Measurements from ENCODE around the gene NFX1.

The NFX1 gene

DNA sequence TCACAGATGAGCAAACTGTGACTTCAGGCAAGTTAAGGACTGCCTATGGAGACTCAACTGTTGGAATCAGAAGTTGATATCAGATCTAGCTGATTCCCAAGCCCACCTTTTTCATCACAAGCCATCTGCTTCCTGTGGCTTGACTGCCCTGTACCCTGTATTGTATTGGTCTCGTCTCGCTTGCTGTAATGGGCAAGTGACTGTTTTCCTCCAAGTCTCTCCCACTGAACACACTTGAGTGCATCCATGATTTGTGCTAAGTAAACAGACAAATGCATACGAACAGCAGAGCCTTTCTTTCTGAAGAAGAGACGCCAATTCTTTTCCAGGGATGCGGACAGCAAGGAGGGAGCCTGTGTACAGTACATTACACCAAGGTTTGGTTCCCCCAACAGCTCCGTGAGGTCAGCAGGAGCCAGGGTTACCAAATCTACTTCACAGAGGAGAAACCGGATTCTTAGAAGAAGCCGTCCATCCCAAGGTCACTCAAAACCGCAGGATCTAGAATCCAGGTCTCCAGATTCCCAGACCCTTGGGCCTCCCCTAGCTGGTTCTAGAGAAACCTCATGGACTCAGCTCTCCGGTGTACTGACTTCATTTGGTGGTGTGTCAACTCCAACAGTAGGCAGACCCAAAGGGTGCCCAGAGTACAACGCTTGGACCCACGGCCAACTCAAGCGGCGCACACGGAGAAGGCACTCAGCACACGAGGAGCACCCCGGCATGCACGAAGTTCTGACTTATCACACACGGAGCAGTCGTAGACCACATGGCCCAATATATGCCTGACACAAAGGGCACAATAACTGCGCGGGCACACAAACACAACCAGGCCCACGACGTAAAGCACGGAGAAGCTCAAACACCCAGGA is 26.9 kb upstream of the NFX1 start:
- no CpG with 5 or more reads among the region's 25 CpGs for WGBS (ENCODE audit: extremely low coverage, insufficient coverage, low lambda C conversion rate)

DNA sequence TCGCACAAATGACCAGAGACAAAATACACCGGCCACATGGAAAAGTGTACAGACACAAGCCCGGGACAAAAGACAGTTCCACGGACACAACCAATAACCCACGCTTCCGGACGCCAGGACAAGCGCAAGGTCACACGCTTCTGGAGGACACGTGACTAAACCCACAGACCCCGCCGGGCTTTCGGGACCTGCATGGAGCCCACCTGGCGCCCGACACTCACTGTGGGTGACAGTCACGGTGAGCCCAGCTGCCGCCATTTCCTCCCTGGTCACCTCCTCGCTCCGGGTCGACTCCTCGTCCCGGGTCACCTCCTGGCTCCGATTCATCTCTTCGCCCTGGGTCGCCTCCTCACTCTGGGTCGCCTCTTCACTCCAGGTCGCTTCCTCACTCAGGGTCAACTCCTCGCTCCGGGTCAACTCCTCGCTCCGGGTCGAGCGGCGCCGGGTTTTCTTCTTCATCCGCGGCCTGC is 26.3 kb upstream of the NFX1 start:
- Histone ChIP-seq H3K79me1 (ENCODE audit: low read length) (peaks cover 17% of the 10 kb centered on the region), H2AK5ac (ENCODE audit: low read length) (no peak overlapping the region), H3K56ac (ENCODE audit: low read length) (peak overlapping the region; percentile 98), H3K27ac (ENCODE audit: low read depth, low read length) (peak overlapping the region; percentile 43), H3K4me2 (ENCODE audit: low read length) (peak overlapping the region; percentile 97), H3K18ac (ENCODE audit: low read length) (peak overlapping the region; percentile 20), H3K4ac (ENCODE audit: low read depth, low read length) (peak overlapping the region; percentile 17), H3K79me2 (ENCODE audit: control insufficient read depth, insufficient read depth, low read length) (peaks cover 23% of the 10 kb centered on the region), H4K5ac (ENCODE audit: low read length) (no peak overlapping the region), H4K8ac (ENCODE audit: low read depth, low read length) (no peak overlapping the region), H3K4me3 (ENCODE audit: low read length) (peak overlapping the region; percentile 98), H2BK5ac (ENCODE audit: low read length) (no peak overlapping the region), H3K9ac (ENCODE audit: low read length) (peak overlapping the region; percentile 97), H3K23ac (ENCODE audit: low read length) (peak overlapping the region; percentile 95), H2BK120ac (ENCODE audit: low read depth, low read length) (no peak overlapping the region), H3K27me3 (ENCODE audit: insufficient read depth, low read length, poor library complexity) (no peaks in the 10 kb centered on the region), H3K4me1 (ENCODE audit: control insufficient read depth, low read depth, low read length) (peaks cover 6% of the 10 kb centered on the region), H2BK15ac (replicated peaks; ENCODE audit: low read depth) (no peak overlapping the region), H3K36me3 (ENCODE audit: control insufficient read depth, insufficient read depth, low read length) (peaks cover 4% of the 10 kb centered on the region)
- DNase-seq = no peak
- no CpG with 5 or more reads among the region's 37 CpGs for WGBS (ENCODE audit: extremely low coverage, insufficient coverage, low lambda C conversion rate)

More for the DNA sequence above, 26.9 kb upstream of the NFX1 start:
- H2BK5ac ChIP-seq (ENCODE audit: low read length) = no peak overlapping the region
- H3K4me3 ChIP-seq (ENCODE audit: low read length) = peak overlapping the region; percentile 98
- no peak overlapping the region for H2BK15ac ChIP-seq (replicated peaks; ENCODE audit: low read depth)
- peak overlapping the region; percentile 98 for H3K56ac ChIP-seq (ENCODE audit: low read length)
- no peaks in the 10 kb centered on the region for H3K27me3 ChIP-seq (ENCODE audit: insufficient read depth, low read length, poor library complexity)
- H3K23ac ChIP-seq (ENCODE audit: low read length) = peak overlapping the region; percentile 95
- H3K79me2 ChIP-seq (ENCODE audit: control insufficient read depth, insufficient read depth, low read length) = peaks cover 23% of the 10 kb centered on the region
- H3K4me1 ChIP-seq (ENCODE audit: control insufficient read depth, low read depth, low read length) = peaks cover 6% of the 10 kb centered on the region
- peaks cover 4% of the 10 kb centered on the region for H3K36me3 ChIP-seq (ENCODE audit: control insufficient read depth, insufficient read depth, low read length)
- no peak overlapping the region for H3K27ac ChIP-seq (ENCODE audit: low read depth, low read length)
- no peak overlapping the region for H2BK120ac ChIP-seq (ENCODE audit: low read depth, low read length)
- DNase-seq = peak; percentile 42
- no peak overlapping the region for H2AK5ac ChIP-seq (ENCODE audit: low read length)
- no peak overlapping the region for H3K18ac ChIP-seq (ENCODE audit: low read length)
- peaks cover 17% of the 10 kb centered on the region for H3K79me1 ChIP-seq (ENCODE audit: low read length)
- H3K4me2 ChIP-seq (ENCODE audit: low read length) = peak overlapping the region; percentile 97
- no peak overlapping the region for H4K8ac ChIP-seq (ENCODE audit: low read depth, low read length)
- peak overlapping the region; percentile 97 for H3K9ac ChIP-seq (ENCODE audit: low read length)
- H4K5ac ChIP-seq (ENCODE audit: low read length) = no peak overlapping the region
- no peak overlapping the region for H3K4ac ChIP-seq (ENCODE audit: low read depth, low read length)

DNA sequence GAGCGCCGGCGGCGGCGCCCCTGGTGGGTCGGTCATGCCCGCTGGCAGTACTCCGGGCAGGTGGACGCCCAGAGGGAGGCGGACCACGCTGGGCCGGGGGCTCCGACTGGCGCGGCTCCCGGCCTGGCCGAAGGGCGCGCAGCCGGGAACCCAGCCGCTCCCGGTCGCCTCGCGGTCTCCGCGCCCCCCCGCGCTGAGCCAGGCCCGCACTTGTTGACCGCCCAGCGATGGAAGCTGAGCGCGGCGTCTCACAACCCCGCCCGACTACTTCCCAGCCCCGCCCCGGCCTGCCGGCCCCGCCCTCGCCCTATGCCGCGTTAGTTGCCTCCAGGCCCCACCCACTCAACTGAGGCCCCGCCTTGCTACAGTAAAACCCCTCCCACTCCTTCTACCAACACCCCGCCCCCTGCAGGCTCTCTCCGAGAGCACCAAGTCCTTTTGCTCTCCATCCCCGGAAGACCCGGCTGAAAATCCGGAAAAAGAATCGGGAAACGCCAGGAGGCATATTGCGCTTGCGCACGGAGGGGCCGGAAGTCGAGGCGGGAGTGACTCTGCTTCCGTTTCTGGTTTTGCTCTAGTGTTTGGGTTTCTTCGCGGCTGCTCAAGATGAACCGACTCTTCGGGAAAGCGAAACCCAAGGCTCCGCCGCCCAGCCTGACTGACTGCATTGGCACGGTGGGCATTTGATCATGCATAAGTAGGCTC is 25.7 kb upstream of the NFX1 start, which contains the start of the genes BAG1 and CHMP5:
Gene BAG1, minus strand, starts transcription at position 236 of the 705 bp plus-strand sequence.
Gene CHMP5, plus strand, starts transcription at position 577 of the 705 bp plus-strand sequence. Its CDS starts 30 bp downstream, at position 607.
- H4K8ac ChIP-seq (ENCODE audit: low read depth, low read length) = no peak within 1 kb of the TSS
- peak within 1 kb of the TSS; percentile 43 for H3K27ac ChIP-seq (ENCODE audit: low read depth, low read length)
- peak within 1 kb of the TSS; percentile 97 for H3K4me2 ChIP-seq (ENCODE audit: low read length)
- peak within 1 kb of the TSS; percentile 95 for H3K23ac ChIP-seq (ENCODE audit: low read length)
- peak within 1 kb of the TSS; percentile 97 for H3K9ac ChIP-seq (ENCODE audit: low read length)
- H3K4ac ChIP-seq (ENCODE audit: low read depth, low read length) = peak within 1 kb of the TSS; percentile 17
- H3K4me1 ChIP-seq (ENCODE audit: control insufficient read depth, low read depth, low read length) = peaks cover 6% of the 10 kb centered on the region
- peak within 1 kb of the TSS; percentile 98 for H3K4me3 ChIP-seq (ENCODE audit: low read length)
- H3K79me2 ChIP-seq (ENCODE audit: control insufficient read depth, insufficient read depth, low read length) = peaks cover 23% of the 10 kb centered on the region
- no peak within 1 kb of the TSS for H2BK120ac ChIP-seq (ENCODE audit: low read depth, low read length)
- H2BK15ac ChIP-seq (replicated peaks; ENCODE audit: low read depth) = no peak within 1 kb of the TSS
- WGBS (ENCODE audit: extremely low coverage, insufficient coverage, low lambda C conversion rate) = no CpG with 5 or more reads among the region's 67 CpGs
- peaks cover 4% of the 10 kb centered on the region for H3K36me3 ChIP-seq (ENCODE audit: control insufficient read depth, insufficient read depth, low read length)
- H2AK5ac ChIP-seq (ENCODE audit: low read length) = peak within 1 kb of the TSS; percentile 93
- H3K27me3 ChIP-seq (ENCODE audit: insufficient read depth, low read length, poor library complexity) = no peaks in the 10 kb centered on the region
- H2BK5ac ChIP-seq (ENCODE audit: low read length) = no peak within 1 kb of the TSS
- peak; percentile 100 for DNase-seq
- H3K56ac ChIP-seq (ENCODE audit: low read length) = peak within 1 kb of the TSS; percentile 98
- peaks cover 17% of the 10 kb centered on the region for H3K79me1 ChIP-seq (ENCODE audit: low read length)
- no peak within 1 kb of the TSS for H4K5ac ChIP-seq (ENCODE audit: low read length)
- peak within 1 kb of the TSS; percentile 20 for H3K18ac ChIP-seq (ENCODE audit: low read length)

GRCh38 chr9:33265211-33265865 is 25.0 kb upstream of the NFX1 start:
- no peaks in the 10 kb centered on the region for H3K27me3 ChIP-seq (ENCODE audit: insufficient read depth, low read length, poor library complexity)
- no peak overlapping the region for H2BK120ac ChIP-seq (ENCODE audit: low read depth, low read length)
- H3K9ac ChIP-seq (ENCODE audit: low read length) = peak overlapping the region; percentile 91
- peaks cover 1% of the 10 kb centered on the region for H3K36me3 ChIP-seq (ENCODE audit: control insufficient read depth, insufficient read depth, low read length)
- peaks cover 23% of the 10 kb centered on the region for H3K79me2 ChIP-seq (ENCODE audit: control insufficient read depth, insufficient read depth, low read length)
- H4K8ac ChIP-seq (ENCODE audit: low read depth, low read length) = no peak overlapping the region
- no peak overlapping the region for H3K23ac ChIP-seq (ENCODE audit: low read length)
- no CpG with 5 or more reads among the region's 13 CpGs for WGBS (ENCODE audit: extremely low coverage, insufficient coverage, low lambda C conversion rate)
- H2AK5ac ChIP-seq (ENCODE audit: low read length) = peak overlapping the region; percentile 93
- H2BK5ac ChIP-seq (ENCODE audit: low read length) = no peak overlapping the region
- peak overlapping the region; percentile 92 for H3K56ac ChIP-seq (ENCODE audit: low read length)
- H4K5ac ChIP-seq (ENCODE audit: low read length) = no peak overlapping the region
- peaks cover 6% of the 10 kb centered on the region for H3K4me1 ChIP-seq (ENCODE audit: control insufficient read depth, low read depth, low read length)
- H3K4me3 ChIP-seq (ENCODE audit: low read length) = peak overlapping the region; percentile 67
- no peak overlapping the region for H2BK15ac ChIP-seq (replicated peaks; ENCODE audit: low read depth)
- no peak overlapping the region for H3K4ac ChIP-seq (ENCODE audit: low read depth, low read length)
- H3K79me1 ChIP-seq (ENCODE audit: low read length) = peaks cover 17% of the 10 kb centered on the region
- H3K4me2 ChIP-seq (ENCODE audit: low read length) = peak overlapping the region; percentile 95
- no peak for DNase-seq
- H3K18ac ChIP-seq (ENCODE audit: low read length) = no peak overlapping the region
- H3K27ac ChIP-seq (ENCODE audit: low read depth, low read length) = no peak overlapping the region

DNA sequence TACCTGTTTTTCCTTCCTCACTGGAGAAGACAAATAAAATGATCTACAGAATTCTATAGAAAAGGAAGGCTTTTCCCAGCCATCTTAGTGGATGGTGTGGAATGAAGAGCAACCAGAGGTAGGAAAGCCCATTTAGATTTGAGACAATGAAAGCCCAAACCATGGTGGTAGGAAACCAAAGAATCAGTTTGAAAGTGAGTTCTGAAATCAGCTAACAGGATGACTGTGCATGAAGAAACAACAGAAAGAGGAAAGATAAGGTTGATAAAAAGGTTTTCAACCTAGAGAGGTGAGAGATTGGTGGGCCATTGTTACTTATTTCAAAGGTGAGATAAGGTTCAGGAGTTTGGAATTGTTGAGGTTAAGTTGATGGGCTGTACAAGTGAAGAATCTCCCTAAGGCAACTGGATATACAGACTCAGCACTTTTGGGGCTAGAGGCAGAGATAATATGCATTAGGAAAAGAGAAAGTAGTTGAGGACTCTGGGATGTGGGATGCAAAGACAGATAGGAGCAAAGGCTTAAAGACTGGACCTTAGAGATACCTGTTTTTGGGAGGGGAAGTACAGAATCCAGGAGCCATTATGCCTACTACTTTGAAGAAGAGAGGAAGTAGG is 23.1 kb upstream of the NFX1 start:
- H3K36me3 ChIP-seq (ENCODE audit: control insufficient read depth, insufficient read depth, low read length) = no peaks in the 10 kb centered on the region
- H3K4ac ChIP-seq (ENCODE audit: low read depth, low read length) = no peak overlapping the region

More for the DNA sequence above, 23.1 kb upstream of the NFX1 start:
- no peaks in the 10 kb centered on the region for H3K27me3 ChIP-seq (ENCODE audit: insufficient read depth, low read length, poor library complexity)
- DNase-seq = peak; percentile 81
- H3K4me1 ChIP-seq (ENCODE audit: control insufficient read depth, low read depth, low read length) = peaks cover 6% of the 10 kb centered on the region
- no peak overlapping the region for H3K27ac ChIP-seq (ENCODE audit: low read depth, low read length)
- no peak overlapping the region for H2AK5ac ChIP-seq (ENCODE audit: low read length)
- H3K79me2 ChIP-seq (ENCODE audit: control insufficient read depth, insufficient read depth, low read length) = peaks cover 23% of the 10 kb centered on the region
- peaks cover 17% of the 10 kb centered on the region for H3K79me1 ChIP-seq (ENCODE audit: low read length)
- H3K23ac ChIP-seq (ENCODE audit: low read length) = no peak overlapping the region
- H2BK5ac ChIP-seq (ENCODE audit: low read length) = no peak overlapping the region
- H4K8ac ChIP-seq (ENCODE audit: low read depth, low read length) = no peak overlapping the region
- H2BK15ac ChIP-seq (replicated peaks; ENCODE audit: low read depth) = no peak overlapping the region
- H4K5ac ChIP-seq (ENCODE audit: low read length) = no peak overlapping the region
- H3K4me2 ChIP-seq (ENCODE audit: low read length) = no peak overlapping the region
- H3K9ac ChIP-seq (ENCODE audit: low read length) = no peak overlapping the region
- no peak overlapping the region for H3K18ac ChIP-seq (ENCODE audit: low read length)
- H2BK120ac ChIP-seq (ENCODE audit: low read depth, low read length) = no peak overlapping the region
- no peak overlapping the region for H3K4me3 ChIP-seq (ENCODE audit: low read length)
- H3K56ac ChIP-seq (ENCODE audit: low read length) = no peak overlapping the region

All from mesendoderm (in vitro differentiated cells).